K562 (cell line): Measurements from ENCODE around the gene GASK1B. TPM values are rescaled to one million over a fixed set of nuclear protein-coding genes. Genes with fewer than 3 reads are reported as not detected.

Experiments used
- ATAC-seq: fragments of 200-7000 bp; cut with Tn5 transposase; 3 replicates; pipeline ENCODE4 v1.9.1; 2020; ENCODE audit warnings: moderate library complexity
- BruUV-seq: library from RNA; stranded (reverse); fragments of 400-500 nt; replicated peaks from 2 replicates; lab custom pipeline; 2021; lab: Mats Ljungman, UMichigan
- CTCF ChIA-PET: fragments of 300-600 bp; formaldehyde crosslinking; extraction: SDS; loops from one replicate; lab custom pipeline; 2021; ENCODE audit warnings: low intra/inter-chr PET ratio; lab: Yijun Ruan, JAX
- POLR2A ChIA-PET: fragments of 300-600, 350-650 bp; sonication (Branson Sonifier 250); formaldehyde crosslinking; extraction: SDS; loops from one replicate; lab custom pipeline; 2021; ENCODE audit warnings: antibody characterized with exemption, inconsistent platforms; lab: Yijun Ruan, JAX
- DNase-seq, 4 experiments: peaks; one replicate each; pipeline versions ENCODE4 v3.0.0 to v3.0.0-alpha.2; 2011 to 2018; ENCODE audit warnings: low spot score in 3 of 4, mixed read lengths in 3 of 4; ENCODE audit errors: extremely low read depth in 1 of 4
- FAIRE-seq: peaks from 2 replicates; lab custom pipeline; 2011; peaks lifted over from hg19 to GRCh38; lab: Jason Lieb, UNC
- H2AFZ ChIP-seq: 2 replicates; pipeline ENCODE4 v1.6.0; 2011; ENCODE audit warnings: low read depth, low read length, control low read depth, inconsistent platforms
- H3K27ac ChIP-seq: fragments of 200-600 bp; 3 replicates; pipeline ENCODE4 v1.8.0; 2011; ENCODE audit warnings: low read depth, mild to moderate bottlenecking, control low read depth, inconsistent platforms, low read length, moderate library complexity, mixed read lengths; ENCODE audit errors: extremely low read depth
- H3K27me3 ChIP-seq, 2 experiments: fragments of 300-600 bp in 1 of 2; 2 replicates in 1 of 2; 3 replicates in 1 of 2; pipeline versions ENCODE4 v1.6.0 to v1.8.0; 2011; ENCODE audit warnings: inconsistent platforms in 2 of 2, low read length in 2 of 2, mild to moderate bottlenecking in 1 of 2, mixed read lengths in 1 of 2, moderate library complexity in 1 of 2; ENCODE audit not compliant: control insufficient read depth in 2 of 2, insufficient read depth in 2 of 2
- H3K36me3 ChIP-seq: fragments of 300-600 bp; 3 replicates; pipeline ENCODE4 v1.8.0; 2011; ENCODE audit warnings: mild to moderate bottlenecking, low read length, inconsistent platforms; ENCODE audit not compliant: control insufficient read depth, insufficient read depth
- H3K4me1 ChIP-seq, 2 experiments: fragments of 200-600 bp in 1 of 2; replicated peaks in 1 of 2; 2 replicates in 1 of 2; 3 replicates in 1 of 2; pipeline versions ENCODE4 v1.5.1 to v1.8.0; 2011; ENCODE audit warnings: inconsistent platforms in 2 of 2, low read length in 2 of 2, mild to moderate bottlenecking in 1 of 2, mixed read lengths in 1 of 2, moderate library complexity in 1 of 2; ENCODE audit not compliant: control insufficient read depth in 2 of 2, insufficient read depth in 2 of 2
- H3K4me2 ChIP-seq: 2 replicates; pipeline ENCODE4 v1.6.1; 2011; ENCODE audit warnings: low read length, control low read depth, inconsistent platforms, mixed read lengths; ENCODE audit not compliant: insufficient read depth
- H3K4me3 ChIP-seq: fragments of 200-600 bp; sonication (generic), shearing (Covaris generic); 2 replicates; pipeline ENCODE4 v1.5.1; 2016; ENCODE audit warnings: control low read depth, inconsistent platforms
- H3K79me2 ChIP-seq: fragments of 200-600 bp; 3 replicates; pipeline ENCODE4 v1.8.0; 2011; ENCODE audit warnings: low read length, inconsistent platforms; ENCODE audit not compliant: control insufficient read depth, insufficient read depth
- H3K9ac ChIP-seq, 2 experiments: 2 replicates each; pipeline versions ENCODE4 v1.6.0 to v1.6.1; 2011; ENCODE audit warnings: low read depth in 2 of 2, low read length in 2 of 2, control low read depth in 1 of 2, inconsistent platforms in 1 of 2, mild to moderate bottlenecking in 1 of 2, mixed read lengths in 1 of 2; ENCODE audit not compliant: insufficient read depth in 1 of 2
- H3K9me1 ChIP-seq: one replicate; pipeline ENCODE4 v1.6.0; 2011; ENCODE audit warnings: inconsistent platforms, mild to moderate bottlenecking, low read length, moderate library complexity; ENCODE audit not compliant: control insufficient read depth, insufficient read depth
- H3K9me3 ChIP-seq: replicated peaks from 2 replicates; pipeline ENCODE4 v1.5.1; 2011; ENCODE audit warnings: low read depth, low read length, inconsistent platforms; ENCODE audit not compliant: control insufficient read depth, insufficient read depth
- H4K20me1 ChIP-seq: replicated peaks from 2 replicates; pipeline ENCODE4 v1.6.1; 2011; ENCODE audit warnings: low read length, inconsistent platforms, mixed read lengths; ENCODE audit not compliant: control insufficient read depth, insufficient read depth
- CXXC5 ChIP-seq: fragments of 250-450 bp; sonication (Bioruptor Pico); IDR thresholded peaks from 2 replicates; pipeline ENCODE4 v1.8.0; 2022; ENCODE audit warnings: inconsistent platforms, mild to moderate bottlenecking, moderate library complexity
- FOXK2 ChIP-seq, 2 experiments: fragments of 450-650 bp; IDR thresholded peaks in 1 of 2; conservative IDR thresholded peaks in 1 of 2; 2 replicates each; pipeline ENCODE4 v1.6.1; 2016; ENCODE audit warnings: low read depth in 2 of 2, mild to moderate bottlenecking in 1 of 2
- GATAD2B ChIP-seq: fragments of 450-650 bp; IDR thresholded peaks from 2 replicates; pipeline ENCODE4 v1.6.1; 2017; ENCODE audit warnings: mild to moderate bottlenecking, borderline replicate concordance
- HEY1 ChIP-seq: fragments of 250-450 bp; sonication (Bioruptor Pico); IDR thresholded peaks from 2 replicates; pipeline ENCODE4 v1.5.0; 2020; ENCODE audit warnings: mild to moderate bottlenecking, moderate library complexity, borderline replicate concordance
- HNRNPK ChIP-seq: fragments of 200-400 bp; formaldehyde crosslinking; IDR thresholded peaks from one replicate; pipeline ENCODE4 v1.6.1; 2018; ENCODE audit warnings: mild to moderate bottlenecking, low read depth, low read length; ENCODE audit not compliant: poor library complexity, severe bottlenecking
- JUNB ChIP-seq: fragments of 450-650 bp; formaldehyde crosslinking; conservative IDR thresholded peaks from 2 replicates; pipeline ENCODE4 v1.4.0; 2020; ENCODE audit warnings: mild to moderate bottlenecking
- MCM2 ChIP-seq: fragments of 450-650 bp; IDR thresholded peaks from 2 replicates; pipeline ENCODE4 v1.6.1; 2017; ENCODE audit warnings: low read depth, mild to moderate bottlenecking
- MECOM ChIP-seq: fragments of 250-450 bp; sonication (Bioruptor Pico); IDR thresholded peaks from 2 replicates; pipeline ENCODE4 v1.8.0; 2022; ENCODE audit warnings: inconsistent platforms
- ZNF224 ChIP-seq: sonication (generic); formaldehyde crosslinking; IDR thresholded peaks from 2 replicates; pipeline ENCODE4 v1.8.0; 2022; ENCODE audit warnings: mild to moderate bottlenecking, missing genetic modification reagents
- ZNF24 ChIP-seq: fragments of 450-650 bp; IDR thresholded peaks from 2 replicates; pipeline ENCODE4 v1.6.1; 2016
- ZNF436 ChIP-seq: fragments of 250-450, 450-650 bp; sonication (Bioruptor Pico); formaldehyde crosslinking; IDR thresholded peaks from 2 replicates; pipeline ENCODE4 v1.7.0; 2020; ENCODE audit warnings: mild to moderate bottlenecking
- WGBS: fragments of 100-300 bp; shearing (Covaris generic); methylation state at CpG from one replicate; pipeline ENCODE4 v1.1.6; 2016; ENCODE audit warnings: low coverage, mixed read lengths; ENCODE audit not compliant: insufficient coverage; ENCODE audit errors: missing lambda C conversion rate; 5-methylcytosine and 5-hydroxymethylcytosine counted together
- in situ Hi-C: fragments of 300-500 bp; cut with MboI; formaldehyde crosslinking; loops from 4 replicates; pipeline ENCODE4 v1.15.0; 2018; ENCODE audit warnings: inconsistent platforms, mixed read lengths
- intact Hi-C: fragments of 100-400 bp; cut with micrococcal nuclease; formaldehyde crosslinking; loops from 2 replicates; pipeline ENCODE4 v1.14.2; 2022
- polyA plus RNA-seq, 8 experiments: library from polyadenylated mRNA; depleted of rRNA in 4 of 8; stranded (reverse) in 5 of 8; unstranded in 3 of 8; fragments of >200 nt; fragmentation: Nextera tagmentation in 2 of 8; fragmentation: Illumina TruSeq in 1 of 8; extraction: Ambion mirVana in 2 of 8; extraction: Trizol in 1 of 8; gene quantifications; 2 replicates each; pipeline versions ENCODE4 v1.2.1 to v1.2.3, GENCODE V29; 2011 to 2014; ENCODE audit warnings: inconsistent platforms in 1 of 8, missing spikeins in 1 of 8
- total RNA-seq, 7 experiments: library from RNA; depleted of rRNA in 6 of 7; stranded (reverse); fragments of >200 nt in 6 of 7; fragmentation: Illumina TruSeq in 2 of 7; extraction: Trizol in 2 of 7; gene quantifications; 2 replicates each; pipeline versions ENCODE4 v1.2.1 to v1.2.3, GENCODE V29; 2011 to 2021; ENCODE audit warnings: low replicate concordance in 1 of 7
- TF ChIP-seq, protein P1 (sequence below): fragments of 450-650 bp; formaldehyde crosslinking; IDR thresholded peaks from 2 replicates; pipeline ENCODE4 v1.4.0; 2020; ENCODE audit warnings: mild to moderate bottlenecking, moderate library complexity
- TF ChIP-seq, protein P2 (sequence below): fragments of 250-450 bp; sonication (Bioruptor Pico); IDR thresholded peaks from 2 replicates; pipeline ENCODE4 v1.8.0; 2022; ENCODE audit warnings: moderate library complexity, mild to moderate bottlenecking, inconsistent platforms
- TF ChIP-seq, protein P3 (sequence below): fragments of 450-650 bp; IDR thresholded peaks from 2 replicates; pipeline ENCODE4 v1.6.1; 2017; ENCODE audit warnings: mild to moderate bottlenecking, moderate library complexity
- TF ChIP-seq, protein P4 (sequence below): sonication (generic); formaldehyde crosslinking; IDR thresholded peaks from 2 replicates; pipeline ENCODE4 v1.8.0; 2022; ENCODE audit warnings: mild to moderate bottlenecking, missing genetic modification reagents
- TF ChIP-seq, protein P5 (sequence below): fragments of 450-650 bp; IDR thresholded peaks from 2 replicates; pipeline ENCODE4 v1.6.1; 2016; ENCODE audit warnings: missing biosample characterization, missing genetic modification characterization
- TF ChIP-seq, protein P6 (sequence below): sonication (generic); formaldehyde crosslinking; IDR thresholded peaks from 2 replicates; pipeline ENCODE4 v1.8.0; 2022; ENCODE audit warnings: missing genetic modification reagents, mild to moderate bottlenecking, moderate library complexity, borderline replicate concordance

The GASK1B gene
- total and polyA plus RNA-seq, 9 of the 15 experiments (the other 6 are each of a cell fraction or from before 2014, with no cell fraction given) = 0.13 to 1.2 (median 0.61) TPM

DNA sequence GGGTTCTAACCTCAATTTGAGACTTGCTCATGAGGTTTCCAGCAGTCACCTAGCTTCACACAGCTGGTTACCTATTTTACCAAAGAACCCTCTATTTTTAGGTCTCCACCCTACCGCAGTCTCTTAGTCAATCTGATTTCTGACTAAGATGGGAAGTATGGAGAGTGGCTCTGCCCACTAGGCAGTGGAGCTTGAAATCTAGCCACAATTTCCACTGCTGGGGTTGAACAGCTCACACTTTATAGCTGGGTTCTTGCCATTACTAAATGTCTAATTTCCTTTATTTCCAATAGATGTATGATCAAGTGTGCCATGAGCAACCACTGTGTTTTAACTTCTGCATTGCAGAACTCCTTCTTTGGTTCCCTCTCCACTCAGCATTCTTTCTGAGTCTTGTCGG is 43.1 kb downstream of the GASK1B start (continued):
- TF ChIP-seq, protein P1, sequence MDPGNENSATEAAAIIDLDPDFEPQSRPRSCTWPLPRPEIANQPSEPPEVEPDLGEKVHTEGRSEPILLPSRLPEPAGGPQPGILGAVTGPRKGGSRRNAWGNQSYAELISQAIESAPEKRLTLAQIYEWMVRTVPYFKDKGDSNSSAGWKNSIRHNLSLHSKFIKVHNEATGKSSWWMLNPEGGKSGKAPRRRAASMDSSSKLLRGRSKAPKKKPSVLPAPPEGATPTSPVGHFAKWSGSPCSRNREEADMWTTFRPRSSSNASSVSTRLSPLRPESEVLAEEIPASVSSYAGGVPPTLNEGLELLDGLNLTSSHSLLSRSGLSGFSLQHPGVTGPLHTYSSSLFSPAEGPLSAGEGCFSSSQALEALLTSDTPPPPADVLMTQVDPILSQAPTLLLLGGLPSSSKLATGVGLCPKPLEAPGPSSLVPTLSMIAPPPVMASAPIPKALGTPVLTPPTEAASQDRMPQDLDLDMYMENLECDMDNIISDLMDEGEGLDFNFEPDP (CRISPR knock-in tag) = no peak
- no peak for TF ChIP-seq MECOM (CRISPR knock-in tag)
- no peak for TF ChIP-seq ZNF24
- TF ChIP-seq ZNF436 (CRISPR knock-in tag) = no peak
- no peak for TF ChIP-seq GATAD2B
- no peak for TF ChIP-seq HNRNPK

DNA sequence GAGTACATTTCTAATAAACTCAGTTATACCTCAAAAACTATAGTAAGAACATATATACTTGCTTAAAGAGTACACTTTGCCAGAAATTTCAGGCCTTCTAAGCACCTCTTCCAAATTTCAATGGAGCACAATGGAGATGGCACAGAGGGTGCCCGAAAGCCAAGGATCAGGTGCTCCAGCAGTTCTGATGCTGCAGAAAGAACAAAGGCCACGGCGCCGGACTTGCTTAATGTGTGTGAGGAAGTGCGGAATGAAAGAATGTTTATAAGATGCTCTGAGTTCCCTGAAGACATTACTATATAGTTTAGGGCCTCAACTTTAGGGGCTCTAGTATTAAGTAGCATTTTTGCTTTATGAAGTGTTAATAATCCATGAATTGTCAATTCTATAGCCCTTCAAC is 44.3 kb downstream of the GASK1B start:
- intact Hi-C loops (no loop called here), in situ Hi-C loops (no loop called here)
- Histone ChIP-seq H3K27ac (no peak overlapping the region), H3K4me1 (no peaks in the 10 kb centered on the region), H4K20me1 (no peaks in the 10 kb centered on the region), H3K9me3 (no peaks in the 10 kb centered on the region), H3K9ac (no peak overlapping the region), H3K4me3 (no peak overlapping the region), H3K27me3 (no peaks in the 10 kb centered on the region), H2AFZ (no peak overlapping the region), H3K4me2 (no peak overlapping the region), H3K36me3 (no peaks in the 10 kb centered on the region), H3K79me2 (no peaks in the 10 kb centered on the region), H3K9me1 (no peaks in the 10 kb centered on the region)
- BruUV-seq = no TSS peak
- POLR2A ChIA-PET = no interaction called here
- 7% methylated on average over 5 of the region's 5 CpGs for WGBS
- FAIRE-seq (no peak), DNase-seq (no peak), ATAC-seq (no peak)
- CTCF ChIA-PET = no interaction called here
- TF ChIP-seq, protein P2, sequence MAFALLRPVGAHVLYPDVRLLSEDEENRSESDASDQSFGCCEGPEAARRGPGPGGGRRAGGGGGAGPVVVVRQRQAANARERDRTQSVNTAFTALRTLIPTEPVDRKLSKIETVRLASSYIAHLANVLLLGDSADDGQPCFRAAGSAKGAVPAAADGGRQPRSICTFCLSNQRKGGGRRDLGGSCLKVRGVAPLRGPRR (CRISPR knock-in tag) = no peak
- TF ChIP-seq, protein P3, sequence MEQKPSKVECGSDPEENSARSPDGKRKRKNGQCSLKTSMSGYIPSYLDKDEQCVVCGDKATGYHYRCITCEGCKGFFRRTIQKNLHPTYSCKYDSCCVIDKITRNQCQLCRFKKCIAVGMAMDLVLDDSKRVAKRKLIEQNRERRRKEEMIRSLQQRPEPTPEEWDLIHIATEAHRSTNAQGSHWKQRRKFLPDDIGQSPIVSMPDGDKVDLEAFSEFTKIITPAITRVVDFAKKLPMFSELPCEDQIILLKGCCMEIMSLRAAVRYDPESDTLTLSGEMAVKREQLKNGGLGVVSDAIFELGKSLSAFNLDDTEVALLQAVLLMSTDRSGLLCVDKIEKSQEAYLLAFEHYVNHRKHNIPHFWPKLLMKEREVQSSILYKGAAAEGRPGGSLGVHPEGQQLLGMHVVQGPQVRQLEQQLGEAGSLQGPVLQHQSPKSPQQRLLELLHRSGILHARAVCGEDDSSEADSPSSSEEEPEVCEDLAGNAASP = no peak
- TF ChIP-seq, protein P4, sequence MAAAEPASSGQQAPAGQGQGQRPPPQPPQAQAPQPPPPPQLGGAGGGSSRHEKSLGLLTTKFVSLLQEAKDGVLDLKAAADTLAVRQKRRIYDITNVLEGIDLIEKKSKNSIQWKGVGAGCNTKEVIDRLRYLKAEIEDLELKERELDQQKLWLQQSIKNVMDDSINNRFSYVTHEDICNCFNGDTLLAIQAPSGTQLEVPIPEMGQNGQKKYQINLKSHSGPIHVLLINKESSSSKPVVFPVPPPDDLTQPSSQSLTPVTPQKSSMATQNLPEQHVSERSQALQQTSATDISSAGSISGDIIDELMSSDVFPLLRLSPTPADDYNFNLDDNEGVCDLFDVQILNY = no peak
- TF ChIP-seq FOXK2 (conservative IDR thresholded peaks at IDR 0.05 in 1 of 2, IDR thresholded peaks at IDR 0.05 in 1 of 2; ENCODE audit: low read depth in 2 of 2) (no peak), CXXC5 (CRISPR knock-in tag) (no peak), ZNF224 (CRISPR knock-in tag) (no peak), JUNB (CRISPR knock-in tag) (no peak), HEY1 (CRISPR knock-in tag) (no peak), MCM2 (no peak)
- TF ChIP-seq, protein P5, sequence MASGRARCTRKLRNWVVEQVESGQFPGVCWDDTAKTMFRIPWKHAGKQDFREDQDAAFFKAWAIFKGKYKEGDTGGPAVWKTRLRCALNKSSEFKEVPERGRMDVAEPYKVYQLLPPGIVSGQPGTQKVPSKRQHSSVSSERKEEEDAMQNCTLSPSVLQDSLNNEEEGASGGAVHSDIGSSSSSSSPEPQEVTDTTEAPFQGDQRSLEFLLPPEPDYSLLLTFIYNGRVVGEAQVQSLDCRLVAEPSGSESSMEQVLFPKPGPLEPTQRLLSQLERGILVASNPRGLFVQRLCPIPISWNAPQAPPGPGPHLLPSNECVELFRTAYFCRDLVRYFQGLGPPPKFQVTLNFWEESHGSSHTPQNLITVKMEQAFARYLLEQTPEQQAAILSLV (tag) = no peak
- TF ChIP-seq, protein P6, sequence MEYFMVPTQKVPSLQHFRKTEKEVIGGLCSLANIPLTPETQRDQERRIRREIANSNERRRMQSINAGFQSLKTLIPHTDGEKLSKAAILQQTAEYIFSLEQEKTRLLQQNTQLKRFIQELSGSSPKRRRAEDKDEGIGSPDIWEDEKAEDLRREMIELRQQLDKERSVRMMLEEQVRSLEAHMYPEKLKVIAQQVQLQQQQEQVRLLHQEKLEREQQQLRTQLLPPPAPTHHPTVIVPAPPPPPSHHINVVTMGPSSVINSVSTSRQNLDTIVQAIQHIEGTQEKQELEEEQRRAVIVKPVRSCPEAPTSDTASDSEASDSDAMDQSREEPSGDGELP (CRISPR knock-in tag) = no peak
